ENCODE data around the gene PDZD2. TPM values are rescaled to one million over a fixed set of nuclear protein-coding genes. Genes with fewer than 3 reads are reported as not detected.

Gene PDZD2
- total RNA-seq, 1 donor from 2014 or later = 0.38 TPM

DNA sequence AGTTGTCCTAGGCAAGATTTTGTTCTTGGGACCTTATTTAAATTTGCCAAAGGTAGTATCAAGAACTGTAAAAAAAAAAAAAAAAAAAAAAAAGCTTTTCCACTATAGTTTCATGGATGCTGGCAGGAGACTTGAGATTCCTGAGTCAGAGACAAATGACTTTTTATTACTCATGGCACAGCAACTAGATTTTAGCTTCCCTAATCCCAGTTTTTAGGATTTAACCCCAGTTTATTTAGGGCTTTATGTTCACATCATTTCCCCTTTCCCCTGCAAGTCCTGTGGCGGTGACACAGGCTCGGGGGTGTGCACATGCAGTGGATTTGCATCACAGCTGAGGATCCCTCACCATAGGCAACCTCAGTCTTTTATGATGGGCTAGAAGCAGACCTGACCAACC lies 390.3 kb downstream of the PDZD2 start:
- Mint-ChIP-seq H3K27me3 (peaks cover 2% of the 10 kb centered on the region), H3K4me1 (no peaks in the 10 kb centered on the region), H3K4me3 (no peak overlapping the region), H3K36me3 (ENCODE audit: low read depth) (no peaks in the 10 kb centered on the region), H3K27ac (no peak overlapping the region), H3K9me3 (no peaks in the 10 kb centered on the region)
- CTCF ChIA-PET = no interaction called here
- DNase-seq (no peak), ATAC-seq (ENCODE audit: low read depth) (no peak)
- POLR2A ChIA-PET = no interaction called here
- no peak for TF ChIP-seq CTCF (IDR thresholded peaks at IDR 0.05)
- intact Hi-C loops (cut with micrococcal nuclease) = no loop called here

GRCh38 chr5:32029781-32030180 lies 390.9 kb downstream of the PDZD2 start:
- Mint-ChIP-seq H3K4me1 (no peaks in the 10 kb centered on the region), H3K9me3 (no peaks in the 10 kb centered on the region), H3K27ac (no peak overlapping the region), H3K36me3 (ENCODE audit: low read depth) (no peaks in the 10 kb centered on the region), H3K27me3 (peaks cover 2% of the 10 kb centered on the region), H3K4me3 (no peak overlapping the region)
- TF ChIP-seq CTCF (IDR thresholded peaks at IDR 0.05) = no peak
- CTCF ChIA-PET = no interaction called here
- no peak for DNase-seq
- ATAC-seq (ENCODE audit: low read depth) = no peak
- intact Hi-C loops (cut with micrococcal nuclease) = no loop called here
- POLR2A ChIA-PET = no interaction called here

DNA sequence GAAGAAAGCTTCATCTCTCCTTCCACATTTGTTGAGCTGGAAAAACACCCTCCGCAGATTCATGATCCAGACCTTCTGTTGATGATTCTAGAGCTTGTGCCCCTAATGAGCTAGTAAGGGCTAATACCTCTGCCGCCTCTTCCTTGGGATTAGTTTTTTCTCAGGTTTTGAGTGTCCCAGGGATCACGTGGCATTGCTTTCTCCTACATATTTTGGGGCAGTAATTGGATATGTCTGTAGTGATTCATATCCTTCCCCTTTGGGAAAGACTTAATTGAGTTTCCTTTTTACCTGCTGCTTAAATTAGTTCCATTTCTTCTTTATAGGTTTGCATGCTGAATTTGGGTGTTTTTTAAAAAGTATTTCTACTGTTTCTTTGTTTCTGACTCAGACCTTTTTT lies 391.3 kb downstream of the PDZD2 start:
- POLR2A ChIA-PET = no interaction called here
- H3K9me3 Mint-ChIP-seq = no peaks in the 10 kb centered on the region
- DNase-seq (no peak), ATAC-seq (ENCODE audit: low read depth) (no peak)
- H3K4me3 Mint-ChIP-seq = no peak overlapping the region
- no peak overlapping the region for H3K27ac Mint-ChIP-seq
- H3K27me3 Mint-ChIP-seq = peaks cover 2% of the 10 kb centered on the region
- CTCF ChIA-PET = no interaction called here
- no peaks in the 10 kb centered on the region for H3K36me3 Mint-ChIP-seq (ENCODE audit: low read depth)
- intact Hi-C loops (cut with micrococcal nuclease) = no loop called here
- no peaks in the 10 kb centered on the region for H3K4me1 Mint-ChIP-seq
- no peak for TF ChIP-seq CTCF (IDR thresholded peaks at IDR 0.05)

DNA sequence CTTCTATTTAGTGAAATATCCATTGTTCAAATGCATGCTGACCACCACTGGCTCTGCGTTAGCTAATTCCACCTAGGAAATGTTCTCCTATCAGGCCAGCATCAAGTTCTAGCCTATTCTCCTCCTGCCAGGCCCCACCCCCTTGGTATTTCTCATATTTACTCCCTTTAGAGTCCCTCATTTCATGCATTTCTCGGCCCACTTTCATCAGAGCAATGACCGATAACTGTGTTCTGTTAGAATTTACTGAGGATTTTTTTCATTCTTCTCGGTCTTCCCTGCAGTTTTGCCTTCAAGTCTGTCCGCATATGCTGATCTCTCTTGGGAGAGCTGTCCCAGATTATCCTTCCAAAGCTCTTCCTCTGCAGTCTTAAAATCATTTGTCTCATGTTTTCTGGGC lies 391.8 kb downstream of the PDZD2 start:
- no peak for ATAC-seq (ENCODE audit: low read depth)
- Mint-ChIP-seq H3K36me3 (ENCODE audit: low read depth) (no peaks in the 10 kb centered on the region), H3K4me1 (no peaks in the 10 kb centered on the region), H3K9me3 (no peaks in the 10 kb centered on the region), H3K27ac (no peak overlapping the region), H3K27me3 (peaks cover 2% of the 10 kb centered on the region), H3K4me3 (no peak overlapping the region)
- DNase-seq = no peak
- POLR2A ChIA-PET = no interaction called here
- intact Hi-C loops (cut with micrococcal nuclease) = no loop called here
- CTCF ChIA-PET = no interaction called here
- TF ChIP-seq CTCF (IDR thresholded peaks at IDR 0.05) = no peak

GRCh38 chr5:32031089-32031488 lies 392.2 kb downstream of the PDZD2 start:
- no peaks in the 10 kb centered on the region for H3K36me3 Mint-ChIP-seq (ENCODE audit: low read depth)
- ChIA-PET CTCF (no interaction called here), POLR2A (no interaction called here)
- no peaks in the 10 kb centered on the region for H3K9me3 Mint-ChIP-seq
- no peak overlapping the region for H3K4me3 Mint-ChIP-seq
- no peak overlapping the region for H3K27ac Mint-ChIP-seq
- no peaks in the 10 kb centered on the region for H3K4me1 Mint-ChIP-seq
- peaks cover 2% of the 10 kb centered on the region for H3K27me3 Mint-ChIP-seq
- no peak for TF ChIP-seq CTCF (IDR thresholded peaks at IDR 0.05)
- ATAC-seq (ENCODE audit: low read depth) (no peak), DNase-seq (no peak)
- intact Hi-C loops (cut with micrococcal nuclease) = no loop called here

Measured in activated B cell treated with CpG ODN at 0.5 μM for 24 hours (primary cell).